ENCODE data around the gene OTOF.

Gene OTOF

DNA sequence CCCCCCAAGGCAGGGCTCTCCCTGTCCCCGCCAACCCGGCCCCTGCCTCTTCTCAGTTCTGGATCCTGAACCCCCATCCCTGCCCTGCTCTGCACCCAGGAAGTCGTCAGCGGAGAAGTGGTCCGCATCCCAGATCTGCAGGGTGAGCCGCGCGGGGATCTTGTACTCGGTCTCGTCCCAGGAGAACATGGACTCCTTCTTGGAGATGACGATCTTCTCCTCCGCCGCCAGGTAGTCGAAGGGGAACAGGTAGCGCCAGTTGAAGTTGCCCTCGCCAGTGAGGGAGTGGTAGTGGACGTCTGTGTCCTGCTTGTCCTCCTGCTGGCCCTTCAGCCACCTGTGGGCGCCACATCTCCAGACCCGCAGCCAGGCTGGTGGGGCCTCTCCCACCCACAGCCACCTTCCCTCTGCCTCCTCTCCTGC is 16.3 kb downstream of the OTOF start:
- TF ChIP-seq, protein P1, sequence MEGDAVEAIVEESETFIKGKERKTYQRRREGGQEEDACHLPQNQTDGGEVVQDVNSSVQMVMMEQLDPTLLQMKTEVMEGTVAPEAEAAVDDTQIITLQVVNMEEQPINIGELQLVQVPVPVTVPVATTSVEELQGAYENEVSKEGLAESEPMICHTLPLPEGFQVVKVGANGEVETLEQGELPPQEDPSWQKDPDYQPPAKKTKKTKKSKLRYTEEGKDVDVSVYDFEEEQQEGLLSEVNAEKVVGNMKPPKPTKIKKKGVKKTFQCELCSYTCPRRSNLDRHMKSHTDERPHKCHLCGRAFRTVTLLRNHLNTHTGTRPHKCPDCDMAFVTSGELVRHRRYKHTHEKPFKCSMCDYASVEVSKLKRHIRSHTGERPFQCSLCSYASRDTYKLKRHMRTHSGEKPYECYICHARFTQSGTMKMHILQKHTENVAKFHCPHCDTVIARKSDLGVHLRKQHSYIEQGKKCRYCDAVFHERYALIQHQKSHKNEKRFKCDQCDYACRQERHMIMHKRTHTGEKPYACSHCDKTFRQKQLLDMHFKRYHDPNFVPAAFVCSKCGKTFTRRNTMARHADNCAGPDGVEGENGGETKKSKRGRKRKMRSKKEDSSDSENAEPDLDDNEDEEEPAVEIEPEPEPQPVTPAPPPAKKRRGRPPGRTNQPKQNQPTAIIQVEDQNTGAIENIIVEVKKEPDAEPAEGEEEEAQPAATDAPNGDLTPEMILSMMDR (IDR thresholded peaks at IDR 0.05): no peak
- no peak for DNase-seq (ENCODE audit: low spot score)

DNA sequence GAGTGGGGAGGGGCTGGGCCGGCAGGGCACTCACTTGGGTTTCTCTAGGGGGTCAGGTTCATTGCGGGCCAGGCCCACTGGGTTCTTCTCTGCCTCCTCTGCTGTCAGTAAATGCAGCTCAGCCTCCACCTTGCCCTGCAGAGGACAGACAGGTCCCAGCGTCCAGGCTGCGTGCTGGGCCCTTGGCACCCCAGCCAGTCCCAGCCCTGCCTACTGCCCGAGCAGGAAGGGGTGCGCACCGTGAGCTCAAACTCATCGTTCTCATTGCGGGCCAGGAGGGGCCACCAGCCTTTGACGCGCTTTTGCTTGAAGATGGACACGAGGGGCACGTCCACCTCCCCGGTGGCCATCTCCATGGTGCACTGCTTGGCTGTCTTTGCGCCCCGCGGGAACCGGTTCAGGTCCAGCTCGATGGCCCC is 17.3 kb downstream of the OTOF start:
- Histone ChIP-seq H3K27ac (no peak overlapping the region), H3K4me3 (no peak overlapping the region)
- TF ChIP-seq, protein P1 (IDR thresholded peaks at IDR 0.05): no peak
- DNase-seq (ENCODE audit: low spot score): no peak

More for the DNA sequence above, 16.3 kb downstream of the OTOF start:
- H3K4me3 ChIP-seq: no peak overlapping the region
- H3K27ac ChIP-seq: no peak overlapping the region

DNA sequence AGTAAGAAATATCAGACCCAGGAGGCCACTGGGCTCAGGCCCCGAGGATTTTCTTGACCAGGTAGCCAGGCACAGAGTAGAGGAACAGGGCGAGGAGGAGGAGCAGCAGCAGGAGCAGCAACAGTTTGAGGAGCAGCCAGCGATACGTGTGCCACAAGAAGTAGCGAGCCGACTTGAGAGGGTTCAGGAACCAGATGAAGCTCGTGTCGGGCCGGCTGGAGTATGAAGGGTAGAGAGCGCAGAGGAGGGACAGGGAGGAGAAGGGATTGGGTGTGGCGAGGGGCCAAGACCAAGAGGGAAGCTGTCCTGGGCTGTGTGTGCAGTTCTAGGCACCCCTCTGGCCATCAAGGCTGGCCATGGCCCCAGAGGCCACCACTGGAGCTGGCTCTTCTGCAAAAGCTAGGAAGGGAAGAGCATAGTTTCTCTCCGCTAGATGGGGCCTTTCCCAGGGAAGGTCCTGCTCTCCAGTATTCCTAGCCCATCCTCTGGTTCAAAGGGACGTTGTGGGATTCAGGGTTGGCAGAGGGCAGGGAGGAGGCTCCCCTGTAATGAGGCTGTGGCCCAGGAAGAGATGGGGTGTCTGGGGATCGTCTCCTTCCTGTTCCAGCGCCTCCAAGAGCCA is 17.8 kb downstream of the OTOF start:
- Histone ChIP-seq H3K27ac (no peak overlapping the region), H3K4me3 (no peak overlapping the region)
- DNase-seq (ENCODE audit: low spot score): no peak
- TF ChIP-seq, protein P1 (IDR thresholded peaks at IDR 0.05): no peak

DNA sequence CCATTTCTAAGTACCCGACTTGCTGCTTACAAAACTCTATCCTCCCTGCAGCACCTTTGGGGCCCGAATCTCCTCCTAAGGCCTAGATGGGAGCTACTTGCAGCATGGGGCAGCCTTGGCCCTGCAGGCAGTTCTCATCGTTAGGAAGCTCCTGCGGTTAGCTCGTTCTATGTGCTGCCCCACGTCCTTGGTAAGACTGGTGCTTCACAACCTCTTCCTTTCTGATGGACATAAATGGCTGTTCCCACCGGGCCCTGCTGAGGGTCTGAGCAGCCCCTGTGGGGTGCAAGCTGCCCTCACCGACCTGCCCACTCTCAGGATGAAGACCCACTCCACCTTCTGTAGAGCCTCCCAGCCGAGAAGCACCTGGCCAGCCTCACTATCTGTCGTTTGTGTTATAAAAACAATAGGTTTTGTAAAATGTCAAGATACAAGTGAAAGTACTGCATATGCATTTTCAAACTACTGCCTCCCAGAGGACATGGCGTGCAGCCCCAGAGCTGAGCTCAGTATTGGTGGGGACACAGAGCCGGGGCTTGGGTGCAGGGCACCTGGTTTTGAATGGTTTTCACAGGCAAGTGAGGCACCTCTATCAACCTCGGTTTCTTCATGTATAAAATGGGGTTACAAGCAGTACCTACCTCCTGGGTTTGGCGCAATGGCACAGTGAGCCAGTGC is 19.4 kb downstream of the OTOF start:
- no peak overlapping the region for H3K27ac ChIP-seq
- no peak for DNase-seq (ENCODE audit: low spot score)
- no peak overlapping the region for H3K4me3 ChIP-seq
- TF ChIP-seq, protein P1 (IDR thresholded peaks at IDR 0.05): no peak

DNA sequence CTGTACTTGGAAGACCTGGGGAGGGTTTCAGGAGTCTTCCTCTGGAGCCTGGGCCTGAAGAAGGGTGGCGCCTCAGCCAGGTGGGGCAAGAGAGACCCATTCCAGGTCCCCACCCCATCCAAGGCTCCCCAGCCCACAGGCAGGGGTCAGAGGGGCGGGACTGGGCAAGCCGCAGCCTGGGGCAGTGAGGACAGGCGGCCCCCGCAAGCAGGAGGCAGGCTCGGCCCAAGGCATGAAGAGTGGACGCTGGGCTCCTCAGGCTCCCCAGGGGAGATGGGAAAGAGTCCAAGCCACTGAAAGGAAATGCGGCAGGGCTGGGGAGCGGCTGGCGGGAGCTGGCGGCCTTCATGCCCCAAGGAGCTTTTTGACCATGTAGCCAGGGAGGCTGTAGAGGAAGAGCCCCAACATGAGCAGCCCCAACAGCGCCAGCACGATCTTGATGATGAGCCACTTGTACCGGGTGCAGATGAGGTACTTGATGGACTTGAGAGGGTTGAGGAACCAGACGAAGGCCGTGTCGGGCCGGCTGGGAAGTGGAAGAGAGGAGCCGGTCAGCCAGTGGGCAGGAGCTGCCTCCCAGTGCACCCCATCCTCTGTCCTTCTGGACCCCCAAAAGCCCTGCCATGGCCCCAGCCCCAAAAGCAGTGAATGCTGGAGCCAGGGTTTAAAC is 20.1 kb downstream of the OTOF start:
- no peak overlapping the region for H3K27ac ChIP-seq
- DNase-seq (ENCODE audit: low spot score): no peak
- no peak overlapping the region for H3K4me3 ChIP-seq
- TF ChIP-seq, protein P1 (IDR thresholded peaks at IDR 0.05): no peak

DNA sequence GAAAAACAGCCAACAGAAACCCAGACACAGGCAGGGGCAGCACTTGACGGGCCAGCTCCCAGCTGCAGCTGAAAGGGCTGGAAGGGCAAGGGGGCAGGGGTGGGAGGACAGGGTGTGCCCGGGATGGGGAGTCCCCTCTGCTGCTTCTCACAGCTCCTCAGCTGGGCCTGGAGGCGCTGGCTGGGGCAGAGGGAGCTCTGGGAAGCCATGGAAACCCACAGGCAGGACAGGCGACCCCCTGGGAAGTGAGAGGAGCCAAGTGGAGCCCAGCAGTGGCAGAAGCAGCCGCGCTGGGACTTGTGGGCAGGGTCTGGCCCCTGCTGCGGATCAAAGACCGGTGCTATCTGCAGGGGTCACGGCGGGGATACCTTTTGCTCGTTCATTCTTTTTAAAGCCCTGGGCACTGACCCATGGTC is 20.7 kb downstream of the OTOF start:
- H3K4me3 ChIP-seq: no peak overlapping the region
- peak; percentile 69 for DNase-seq (ENCODE audit: low spot score)
- H3K27ac ChIP-seq: no peak overlapping the region
- TF ChIP-seq, protein P1 (IDR thresholded peaks at IDR 0.05): no peak

Measured in coronary artery (tissue), 2 donors.